Stimulated activated CD4-positive, alpha-beta T cell treated with anti-CD3 and anti-CD28 coated beads, Interleukin-2, amount 100 ng/mL, for 48 hours (primary cell): ENCODE data around the gene IST1.
"Not testable (repeated sequence)": the region's sequence is repeated elsewhere in the genome, so short reads cannot be mapped to it uniquely, and the experiment has no call there.

Source experiments
- DNase-seq, 2 donors: peaks; one replicate each; pipeline ENCODE4 v3.0.0-alpha.2; 2020

Gene IST1

DNA sequence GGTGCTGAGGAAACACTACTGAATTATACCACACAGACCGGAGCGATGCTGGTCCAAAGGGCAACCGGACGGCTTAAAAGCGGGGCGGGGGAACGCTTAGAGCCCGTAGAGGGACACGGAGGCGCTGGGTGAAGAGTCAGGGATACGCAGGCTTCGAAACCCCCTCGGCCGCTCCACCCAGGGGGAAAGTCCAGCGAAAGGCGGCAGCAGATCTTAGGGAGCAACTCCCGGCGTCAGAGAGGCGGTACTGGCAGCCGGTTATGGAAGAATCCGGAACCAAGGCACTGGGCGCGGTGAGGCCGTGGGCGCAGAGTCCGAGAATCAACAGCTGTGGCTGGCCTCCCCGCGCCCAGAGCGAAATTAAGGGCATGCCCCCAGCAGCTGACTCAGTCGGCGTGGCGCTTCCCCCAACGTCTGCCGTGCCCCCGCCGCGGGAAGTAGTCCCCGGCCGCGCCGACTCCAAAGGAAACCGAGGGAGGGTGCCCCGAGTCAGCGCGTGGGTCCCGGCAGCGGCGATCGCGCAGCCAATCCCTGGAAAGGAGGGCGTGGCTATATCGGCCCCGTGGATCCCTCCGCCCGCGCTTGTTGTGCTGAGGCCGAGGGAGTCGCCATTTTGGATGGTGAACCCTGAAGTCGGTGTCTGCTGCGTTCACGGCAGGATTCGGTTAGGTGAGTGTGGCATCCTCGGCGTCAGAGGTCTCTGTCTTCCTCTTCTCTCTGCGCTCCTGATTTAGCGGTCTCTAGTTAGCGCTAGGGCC is at the start of gene IST1:
TSS of gene IST1 (plus strand) at position 611 of the 758 bp plus-strand sequence. CDS start 20,110 bp downstream, outside the sequence.
- DNase-seq = peak; percentile 93 to 95

DNA sequence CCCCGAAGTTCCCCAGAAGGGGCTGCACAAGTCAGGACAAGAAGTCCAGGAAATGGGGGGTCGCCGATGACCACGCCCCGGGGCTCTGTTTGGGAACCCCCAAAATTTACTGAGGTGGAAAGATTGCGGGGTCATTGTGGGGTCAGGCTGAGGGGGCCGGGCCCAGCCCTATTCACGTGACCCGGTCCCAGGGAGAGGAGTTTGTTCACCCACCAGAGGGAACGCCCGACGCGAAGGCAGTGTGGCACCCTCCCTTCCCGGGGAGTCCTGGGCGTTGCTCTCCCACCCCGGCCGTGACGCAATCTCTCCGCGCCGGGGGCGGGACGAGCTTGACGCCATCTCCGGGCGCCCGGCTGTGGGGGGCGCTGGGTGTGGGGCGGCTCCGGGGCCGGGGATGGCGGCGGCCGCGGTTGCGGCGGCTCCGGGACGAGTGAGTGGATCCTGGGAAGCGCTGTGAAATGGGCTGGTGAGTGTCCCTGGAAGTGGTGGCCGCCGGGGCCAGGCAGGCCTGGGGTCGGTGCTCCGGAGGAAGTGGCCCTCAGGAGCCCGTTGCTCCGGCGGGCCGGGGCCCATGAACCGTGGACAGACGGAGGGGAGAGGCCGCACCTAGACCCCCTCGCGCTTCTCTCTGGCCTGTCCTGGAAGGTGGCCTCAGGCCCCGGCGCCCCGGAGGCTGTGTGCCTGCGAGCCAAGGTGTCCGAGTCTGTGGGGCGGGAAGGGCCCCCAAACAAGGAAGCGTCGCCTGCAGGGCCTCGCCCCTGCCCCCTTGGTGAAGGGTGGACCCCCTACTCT is 49.5 kb upstream of the IST1 start, which contains the start of gene ATXN1L:
TSS of gene ATXN1L (plus strand) at position 338 of the 792 bp plus-strand sequence. CDS start 3,765 bp downstream, outside the sequence.
- peak; percentile 95 for DNase-seq

- no peak for DNase-seq
Observed at GRCh38 chr16:71846431-71846830, 48.9 kb upstream of the IST1 start.

- no peak for DNase-seq
Observed at GRCh38 chr16:71847096-71847495, 48.2 kb upstream of the IST1 start.

- DNase-seq = no peak
Observed at GRCh38 chr16:71848622-71849021, 46.7 kb upstream of the IST1 start.

DNA sequence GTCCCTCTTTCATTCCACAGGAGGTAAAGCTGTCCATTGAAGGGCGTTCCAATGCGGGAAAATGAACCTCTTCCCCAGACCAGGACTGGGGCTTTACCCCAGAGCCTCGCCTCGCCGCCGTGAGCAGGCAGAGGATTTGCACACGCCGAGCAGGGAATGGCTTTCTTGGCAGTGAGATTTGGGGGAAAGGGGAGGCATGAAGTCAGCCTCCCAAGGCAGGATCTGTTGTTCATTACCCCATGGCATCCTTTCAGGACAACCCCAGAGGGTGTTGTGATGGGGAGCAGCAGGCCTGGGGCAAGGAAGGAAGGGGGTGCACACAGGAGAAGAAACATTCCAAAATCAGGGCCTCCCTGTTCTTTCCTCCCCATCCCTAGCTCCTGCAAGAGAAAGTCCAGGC is 43.6 kb upstream of the IST1 start:
- DNase-seq = no peak

GRCh38 chr16:71852158-71852557 is 43.2 kb upstream of the IST1 start:
- DNase-seq = no peak

DNA sequence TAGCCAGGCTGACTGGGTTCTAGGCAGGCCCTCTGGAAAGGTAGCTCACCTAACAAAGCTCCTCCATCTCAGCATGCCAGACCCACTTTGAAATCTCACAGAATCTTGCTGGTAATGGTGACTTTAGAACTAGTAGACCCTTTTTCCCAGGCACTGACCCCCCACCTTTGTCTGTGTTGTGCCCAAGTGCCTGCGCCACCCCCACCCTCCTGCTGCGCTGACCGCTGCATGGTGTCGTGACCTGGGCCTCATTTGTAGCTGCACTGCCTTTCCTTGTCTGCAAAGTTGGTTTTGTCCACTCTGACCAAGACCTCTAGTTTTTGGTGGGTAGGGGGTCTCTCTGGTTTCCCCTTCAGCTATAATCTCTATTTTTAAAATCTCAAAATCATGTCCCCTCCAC is 42.8 kb upstream of the IST1 start:
- DNase-seq = no peak

GRCh38 chr16:71853413-71853812 is 41.9 kb upstream of the IST1 start:
- DNase-seq = no peak

- no peak for DNase-seq
Observed at GRCh38 chr16:71854369-71854948, 40.9 kb upstream of the IST1 start.

DNA sequence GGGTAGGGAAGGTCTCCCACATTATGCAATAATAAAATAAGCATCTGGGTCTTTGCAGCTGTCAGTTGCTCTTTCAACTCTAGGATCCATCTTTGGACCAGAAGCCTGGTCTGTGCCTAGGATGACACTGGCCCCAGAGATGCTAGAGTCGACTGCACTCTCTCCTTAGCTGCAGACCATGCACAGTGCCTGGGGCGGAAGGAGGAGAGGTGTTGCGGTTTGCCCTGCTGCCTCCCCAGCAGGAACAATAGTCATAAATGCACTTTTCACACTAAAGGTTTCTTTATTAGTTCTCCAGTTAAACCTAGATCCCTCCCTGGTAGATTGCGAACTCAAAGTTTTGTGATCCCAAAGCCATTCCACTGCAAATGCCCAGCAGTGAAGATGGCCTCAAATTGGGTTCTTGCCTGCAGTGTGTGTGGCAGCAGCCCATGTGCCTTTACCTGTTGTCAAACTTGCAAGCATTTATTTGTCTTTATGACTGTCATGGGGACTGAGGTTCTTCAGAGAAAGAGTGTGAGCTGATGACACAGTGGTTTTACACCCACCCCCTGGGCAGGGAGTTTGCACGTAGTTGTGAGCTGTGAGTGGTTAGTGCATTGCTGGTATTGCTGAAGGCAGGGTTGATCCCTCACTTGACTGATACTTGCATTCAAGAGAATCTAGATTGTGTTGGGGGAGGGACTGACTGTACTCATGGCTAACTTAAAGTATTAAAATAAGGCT is 39.2 kb upstream of the IST1 start:
- no peak for DNase-seq

DNA sequence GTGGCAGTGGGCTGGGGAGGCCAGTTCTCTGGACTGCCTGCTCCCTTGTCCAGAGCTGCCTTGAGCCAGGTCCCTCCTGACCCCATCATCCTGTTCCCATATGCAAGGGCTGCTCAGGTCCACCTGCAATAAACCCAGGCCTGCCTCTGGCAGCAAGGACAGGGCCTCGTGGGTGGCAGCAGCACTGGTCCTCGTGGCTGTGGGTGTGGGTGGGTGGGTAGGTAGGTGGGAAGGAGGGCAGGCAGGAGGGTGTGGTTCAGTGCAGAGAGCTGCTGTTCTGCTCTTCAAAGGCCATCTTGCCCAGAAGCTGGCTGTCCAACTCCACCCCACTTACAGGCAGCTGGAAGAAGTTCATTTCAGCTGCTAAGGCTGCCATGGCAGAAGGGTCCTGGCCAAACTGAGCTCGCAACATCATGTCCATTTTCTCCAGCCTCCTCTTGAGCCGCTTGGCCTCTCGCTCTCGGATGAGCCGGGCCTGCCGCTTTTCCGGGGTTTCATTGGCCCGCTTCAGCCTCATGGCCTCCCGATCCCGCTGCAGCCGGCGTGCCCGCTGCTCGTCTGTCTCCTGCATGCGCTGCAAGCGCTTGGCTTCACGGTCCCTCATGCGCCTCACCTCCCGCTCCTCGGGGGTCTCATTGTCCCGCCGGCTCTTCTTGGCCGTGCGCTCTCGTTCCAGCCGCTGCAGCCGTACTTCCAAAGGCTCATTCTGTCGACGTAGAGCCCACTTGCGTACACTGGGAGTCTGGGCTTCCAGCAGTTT is 35.4 kb upstream of the IST1 start:
- DNase-seq = no peak

- DNase-seq = no peak
Observed at GRCh38 chr16:71863995-71864394, 31.3 kb upstream of the IST1 start.

GRCh38 chr16:71865173-71865863 is 30.0 kb upstream of the IST1 start:
- no peak for DNase-seq

GRCh38 chr16:71867175-71867574 is 28.2 kb upstream of the IST1 start:
- not testable (repeated sequence) for DNase-seq

DNA sequence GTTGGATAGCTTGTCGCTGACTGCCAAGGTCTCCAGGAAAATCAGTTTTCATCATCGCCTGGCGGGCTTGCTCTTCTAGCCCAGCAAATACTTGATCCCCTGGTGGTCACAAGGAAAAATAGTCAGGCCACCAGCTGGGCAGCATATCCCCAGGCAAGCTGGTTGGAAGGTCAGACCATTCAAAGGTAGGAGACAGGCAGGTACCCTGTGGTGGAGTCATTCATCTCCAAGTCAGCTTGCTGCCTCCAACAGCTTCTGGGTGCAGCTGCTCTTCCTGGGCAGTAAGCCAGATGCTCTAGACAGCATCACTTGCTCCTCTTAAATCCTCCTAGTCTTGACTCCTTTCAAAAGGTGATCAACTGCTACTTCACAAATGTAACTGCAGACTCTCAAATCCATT is 27.4 kb upstream of the IST1 start:
- DNase-seq = no peak

- no peak for DNase-seq
Observed at GRCh38 chr16:71869089-71869488, 26.2 kb upstream of the IST1 start.

DNA sequence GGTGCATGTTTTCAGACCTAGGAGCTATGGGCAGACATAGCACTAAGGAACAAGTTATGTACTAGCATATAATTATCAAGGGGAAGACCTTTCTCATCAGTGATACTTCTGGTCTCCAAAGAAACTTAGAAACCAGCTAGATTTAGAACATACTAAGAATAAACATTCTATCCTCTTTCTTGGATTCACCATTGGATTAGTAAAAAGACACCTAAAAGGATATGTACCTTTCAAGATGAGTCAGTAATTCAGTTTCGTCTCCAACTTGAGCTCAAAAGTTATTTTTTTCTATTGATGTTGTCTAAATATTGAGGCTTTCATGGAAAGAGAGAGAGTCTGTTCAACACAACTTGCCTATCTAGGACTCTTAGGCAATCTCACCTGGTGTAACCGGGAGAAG is 24.5 kb upstream of the IST1 start:
- DNase-seq = no peak

- no peak for DNase-seq
Observed at GRCh38 chr16:71873199-71873598, 22.1 kb upstream of the IST1 start.

DNA sequence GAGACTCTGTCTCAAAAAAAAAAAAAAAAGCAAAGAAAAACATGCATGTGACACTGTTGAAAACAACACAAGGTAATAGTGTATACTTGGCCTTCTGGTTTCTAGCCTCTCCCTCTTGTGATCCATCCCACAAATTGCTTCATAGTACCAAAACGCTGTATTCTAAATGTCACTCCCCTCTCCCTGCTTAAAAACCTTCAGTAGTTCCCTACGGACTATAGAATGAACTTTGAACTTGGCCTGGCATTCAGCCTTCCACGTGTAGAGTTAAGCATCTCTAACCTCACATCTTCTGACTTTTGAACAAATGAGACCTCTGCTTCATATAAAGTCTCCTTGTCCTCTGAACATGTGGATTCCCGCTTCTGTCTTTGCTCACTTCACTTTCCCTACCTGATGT is 16.4 kb upstream of the IST1 start:
- DNase-seq = no peak

GRCh38 chr16:71880176-71880575 is 15.2 kb upstream of the IST1 start:
- DNase-seq = no peak
